NB4 (cell line): Measurements from ENCODE around the gene MTREX.
"Not testable (repeated sequence)": the region's sequence is repeated elsewhere in the genome, so short reads cannot be mapped to it uniquely, and the experiment has no call there.

ENCODE experiments used
- DNase-seq: peaks from one replicate; pipeline ENCODE4 v3.0.0; 2010; ENCODE audit warnings: low read depth
- H3K4me3 ChIP-seq: one replicate; pipeline ENCODE4 v1.5.1; 2011; ENCODE audit warnings: mild to moderate bottlenecking, low read depth, low read length, moderate library complexity
- CTCF ChIP-seq: IDR thresholded peaks from one replicate; pipeline ENCODE4 v1.5.1; 2012; ENCODE audit warnings: low read depth, low read length
- MYC ChIP-seq: IDR thresholded peaks from 2 replicates; pipeline ENCODE4 v1.6.1; 2011; ENCODE audit warnings: low read depth, low read length
- POLR2A ChIP-seq: IDR thresholded peaks from 2 replicates; pipeline ENCODE4 v1.6.1; 2011; ENCODE audit warnings: mild to moderate bottlenecking; ENCODE audit not compliant: insufficient read length; ENCODE audit errors: extremely low read depth
- TF ChIP-seq, protein P1 (sequence below): IDR thresholded peaks from 2 replicates; pipeline ENCODE4 v1.6.1; 2011; ENCODE audit warnings: low read depth, low read length

Gene MTREX

GRCh38 chr5:55305345-55305744 lies 2.4 kb upstream of the MTREX start:
- peak; percentile 15 for DNase-seq
- H3K4me3 ChIP-seq, result peak overlapping the region; percentile 98
- no peak for TF ChIP-seq POLR2A
- no peak for TF ChIP-seq MYC
- TF ChIP-seq CTCF, result no peak
- TF ChIP-seq, protein P1, sequence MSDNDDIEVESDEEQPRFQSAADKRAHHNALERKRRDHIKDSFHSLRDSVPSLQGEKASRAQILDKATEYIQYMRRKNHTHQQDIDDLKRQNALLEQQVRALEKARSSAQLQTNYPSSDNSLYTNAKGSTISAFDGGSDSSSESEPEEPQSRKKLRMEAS, result no peak

DNA sequence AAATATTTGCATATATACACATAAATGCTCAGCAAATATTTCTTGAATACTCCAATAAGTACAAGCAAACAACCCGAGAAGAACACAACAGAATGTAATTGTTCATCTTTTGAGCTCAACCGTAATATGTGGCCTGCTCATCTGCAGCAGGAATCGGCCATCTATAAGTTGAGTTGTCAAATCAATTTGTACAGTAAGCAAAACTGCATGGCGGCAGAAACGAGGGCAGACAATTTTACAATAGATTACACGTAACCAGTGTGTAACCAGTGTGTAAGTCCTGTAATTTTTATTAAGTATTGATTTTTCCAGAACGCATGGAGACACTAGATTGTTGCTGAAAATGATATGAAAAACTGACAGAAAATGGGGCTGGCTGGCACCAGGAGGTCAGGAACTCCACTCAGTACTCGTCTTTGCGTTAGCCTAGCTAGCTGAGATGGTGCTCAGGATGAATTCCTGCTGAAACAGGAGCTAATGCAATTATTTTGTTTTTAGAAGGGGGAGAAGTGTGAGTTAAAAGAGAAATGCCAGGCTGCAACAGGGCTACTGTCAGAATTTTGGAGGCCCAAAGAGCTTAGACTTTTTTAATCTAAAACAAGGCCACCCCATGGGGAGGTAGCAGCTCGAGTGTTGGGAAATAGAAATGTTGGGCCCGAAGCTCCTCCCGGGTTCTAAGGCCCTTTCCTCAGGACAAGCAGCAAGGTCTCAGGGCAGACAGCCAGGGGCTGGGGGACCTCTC lies 977 bp upstream of the MTREX start:
- no peak for TF ChIP-seq POLR2A
- TF ChIP-seq, protein P1, result no peak
- TF ChIP-seq MYC, result no peak
- peak; percentile 28 for DNase-seq
- H3K4me3 ChIP-seq, result peak overlapping the region; percentile 98

DNA sequence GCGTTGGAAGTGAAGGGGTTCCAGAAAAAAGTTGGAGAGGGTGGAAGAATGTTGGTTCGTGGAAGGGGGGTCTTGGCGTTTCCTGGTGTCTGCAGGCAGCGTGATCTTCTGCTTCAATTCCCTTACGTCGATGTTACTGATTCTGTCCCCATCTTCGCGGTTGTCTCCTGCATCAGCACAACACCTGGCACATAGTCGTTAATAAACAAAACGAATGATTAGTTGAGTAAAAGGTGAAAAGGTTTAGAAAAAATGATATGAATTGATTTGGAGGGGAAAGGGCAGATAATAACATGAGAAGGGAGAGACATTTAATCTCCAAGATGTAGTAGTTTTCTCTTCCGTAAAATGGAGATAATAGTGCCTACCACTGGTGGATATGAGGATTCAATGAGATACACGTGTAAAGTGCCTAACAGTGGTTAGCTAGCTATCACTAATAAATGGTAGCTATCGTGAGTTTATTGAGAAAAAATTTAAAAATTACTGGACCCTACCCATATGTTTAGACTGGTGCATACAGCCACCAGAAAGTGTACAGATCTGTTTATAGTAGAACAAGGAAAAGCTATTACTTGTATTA lies 556 bp downstream of the MTREX start:
- peak overlapping the region; percentile 98 for H3K4me3 ChIP-seq
- TF ChIP-seq, protein P1, result peak; percentile 59
- peak; percentile 29; the same call in 1 of the 2 replicates for TF ChIP-seq MYC
- TF ChIP-seq CTCF, result no peak
- TF ChIP-seq POLR2A, result no peak
- peak; percentile 44 for DNase-seq

GRCh38 chr5:55313870-55314617 lies 6.3 kb downstream of the MTREX start:
- H3K4me3 ChIP-seq, result no peak overlapping the region
- DNase-seq, result no peak
- TF ChIP-seq MYC, result no peak
- TF ChIP-seq, protein P1, result no peak
- no peak for TF ChIP-seq CTCF
- no peak for TF ChIP-seq POLR2A

DNA sequence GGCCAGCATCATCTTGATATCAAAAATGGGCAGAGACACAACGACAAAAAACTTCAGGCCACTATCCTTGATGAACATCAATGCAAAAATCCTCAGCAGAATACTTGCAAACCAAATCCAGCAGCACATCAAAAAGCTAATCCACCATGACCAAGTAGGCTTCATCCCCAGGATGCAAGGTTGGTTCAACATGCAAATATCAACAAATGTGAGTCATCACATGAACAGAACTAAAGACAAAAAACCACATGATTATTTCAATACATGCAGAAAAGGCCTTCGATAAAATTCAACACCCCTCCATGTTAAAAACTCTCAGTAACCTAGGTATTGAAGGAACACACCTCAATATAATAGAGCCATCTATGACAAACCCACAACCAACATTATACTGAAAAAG lies 8.5 kb downstream of the MTREX start:
- DNase-seq, result no peak
- TF ChIP-seq, protein P1, result no peak
- TF ChIP-seq MYC (no peak), CTCF (no peak), POLR2A (no peak)
- H3K4me3 ChIP-seq, result no peak overlapping the region

DNA sequence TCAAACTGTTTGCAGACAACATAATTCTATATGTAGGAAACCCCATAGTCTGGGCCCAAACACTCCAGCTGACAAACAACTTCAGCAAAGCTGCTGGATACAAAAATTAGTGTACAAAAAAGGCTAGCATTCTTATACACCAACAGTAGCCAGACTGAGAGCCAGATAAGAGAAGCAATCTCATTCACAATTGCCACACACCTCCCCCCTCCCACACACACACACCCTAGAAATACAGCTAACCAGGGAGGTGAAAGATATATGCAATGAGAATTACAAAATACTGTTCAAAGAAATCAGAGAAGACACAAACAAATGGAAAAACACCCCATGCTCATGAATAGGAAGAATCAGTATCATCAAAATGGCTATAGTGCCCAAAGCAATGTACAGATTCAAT lies 9.0 kb downstream of the MTREX start:
- H3K4me3 ChIP-seq, result no peak overlapping the region
- DNase-seq, result peak; percentile 25
- TF ChIP-seq, protein P1, result no peak
- TF ChIP-seq MYC, result no peak
- no peak for TF ChIP-seq POLR2A
- TF ChIP-seq CTCF, result no peak

DNA sequence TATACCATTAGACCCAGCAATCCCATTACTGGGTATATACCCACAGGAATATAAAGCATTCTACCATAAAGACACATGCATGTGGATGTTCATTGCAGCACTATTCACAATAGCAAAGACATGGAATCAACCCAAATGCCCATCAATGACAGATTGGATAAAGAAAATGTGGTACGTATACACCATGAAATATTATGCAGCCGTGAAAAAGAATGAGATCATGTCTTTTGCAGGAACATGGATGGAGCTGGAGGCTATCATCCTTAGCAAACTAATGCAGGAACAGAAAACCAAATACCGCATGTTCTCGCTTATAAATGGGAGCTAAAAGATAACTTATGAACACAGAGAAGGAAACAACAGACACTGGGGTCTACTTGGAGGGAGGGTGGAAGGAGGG lies 10.4 kb downstream of the MTREX start:
- H3K4me3 ChIP-seq, DNase-seq: not testable (repeated sequence)
